ENCODE measurements around the gene E2F8.

Gene E2F8

GRCh38 chr11:19243613-19244012, 2.9 kb upstream of the E2F8 start:
- H3K4me3 ChIP-seq (ENCODE audit: low read depth, low read length): no peak overlapping the region
- no peak for DNase-seq (ENCODE audit: low read depth, low spot score)
- no peak for TF ChIP-seq CTCF (IDR thresholded peaks at IDR 0.05; ENCODE audit: low read depth, low read length)
- in situ Hi-C loops (cut with HindIII; ENCODE audit: low sequenced_read_pairs): no loop called here

- no peak overlapping the region for H3K4me3 ChIP-seq (ENCODE audit: low read depth, low read length)
- no peak for TF ChIP-seq CTCF (IDR thresholded peaks at IDR 0.05; ENCODE audit: low read depth, low read length)
- in situ Hi-C loops (cut with HindIII; ENCODE audit: low sequenced_read_pairs): no loop called here
- DNase-seq (ENCODE audit: low read depth, low spot score): no peak
These were observed 2.4 kb upstream of the E2F8 start for GRCh38 chr11:19243143-19243542.

GRCh38 chr11:19242179-19242932, 1.6 kb upstream of the E2F8 start:
- no peak for TF ChIP-seq CTCF (IDR thresholded peaks at IDR 0.05; ENCODE audit: low read depth, low read length)
- no peak for DNase-seq (ENCODE audit: low read depth, low spot score)
- in situ Hi-C loops (cut with HindIII; ENCODE audit: low sequenced_read_pairs): no loop called here
- peak overlapping the region; percentile 72 for H3K4me3 ChIP-seq (ENCODE audit: low read depth, low read length)

GRCh38 chr11:19241260-19242178, 774 bp upstream of the E2F8 start:
- DNase-seq (ENCODE audit: low read depth, low spot score): peak; percentile 6
- TF ChIP-seq CTCF (IDR thresholded peaks at IDR 0.05; ENCODE audit: low read depth, low read length): no peak
- in situ Hi-C loops (cut with HindIII; ENCODE audit: low sequenced_read_pairs): no loop called here
- peak overlapping the region; percentile 72 for H3K4me3 ChIP-seq (ENCODE audit: low read depth, low read length)

GRCh38 chr11:19239039-19239438, 1.7 kb downstream of the E2F8 start:
- TF ChIP-seq CTCF (IDR thresholded peaks at IDR 0.05; ENCODE audit: low read depth, low read length): no peak
- in situ Hi-C loops (cut with HindIII; ENCODE audit: low sequenced_read_pairs): no loop called here
- DNase-seq (ENCODE audit: low read depth, low spot score): no peak
- H3K4me3 ChIP-seq (ENCODE audit: low read depth, low read length): no peak overlapping the region

GRCh38 chr11:19237813-19238212, 2.9 kb downstream of the E2F8 start:
- no peak for DNase-seq (ENCODE audit: low read depth, low spot score)
- TF ChIP-seq CTCF (IDR thresholded peaks at IDR 0.05; ENCODE audit: low read depth, low read length): no peak
- in situ Hi-C loops (cut with HindIII; ENCODE audit: low sequenced_read_pairs): no loop called here
- H3K4me3 ChIP-seq (ENCODE audit: low read depth, low read length): no peak overlapping the region
